Gastroesophageal sphincter (tissue), 4 donors: ENCODE results near the gene MRPL53. TPM values are rescaled to one million over a fixed set of nuclear protein-coding genes. Genes with fewer than 3 reads are reported as not detected.
A peak's percentile ranks its signal among the peaks of the same experiment; 100 is the strongest.

Experiments
- ATAC-seq: fragments of 150-250 bp; one replicate; pipeline ENCODE4 v1.9.1; 2016; ENCODE audit warnings: mild to moderate bottlenecking, moderate library complexity
- H3K27ac ChIP-seq, 4 donors: fragments of 200-600 bp; sonication (generic) in 3 of 4; 1 replicate in 3 of 4; 2 replicates in 1 of 4; pipeline ENCODE4 v1.5.1; 2016 to 2019
- H3K27me3 ChIP-seq: fragments of 200-600 bp; sonication (generic); one replicate; pipeline ENCODE4 v1.5.1; 2019
- H3K36me3 ChIP-seq, 2 donors: fragments of 200-600 bp; sonication (generic); one replicate each; pipeline ENCODE4 v1.5.1; 2019; ENCODE audit warnings: control low read depth in 1 of 2
- H3K4me1 ChIP-seq, 3 donors: fragments of 200-600 bp; sonication (generic); 1 replicate in 2 of 3; 2 replicates in 1 of 3; pipeline ENCODE4 v1.5.1; 2016 to 2019; ENCODE audit warnings: control low read depth in 2 of 3
- H3K4me3 ChIP-seq, 2 donors: fragments of 200-600 bp; sonication (generic); one replicate each; pipeline ENCODE4 v1.5.1; 2019; ENCODE audit warnings: mild to moderate bottlenecking in 1 of 2, moderate library complexity in 1 of 2
- H3K9me3 ChIP-seq, 3 donors: fragments of 200-600 bp; sonication (generic); one replicate each; pipeline ENCODE4 v1.5.1; 2017 to 2019; ENCODE audit warnings: control low read depth in 2 of 3
- EP300 ChIP-seq: sonication (generic); formaldehyde crosslinking; IDR thresholded peaks from one replicate; pipeline ENCODE4 v1.6.1; 2017; ENCODE audit warnings: antibody characterized with exemption, mild to moderate bottlenecking
- POLR2A ChIP-seq, 2 donors: fragments of 450-650 bp; IDR thresholded peaks; one replicate each; pipeline ENCODE4 v1.6.1; 2017; ENCODE audit warnings: antibody characterized with exemption in 2 of 2, mild to moderate bottlenecking in 2 of 2, moderate library complexity in 1 of 2
- POLR2AphosphoS5 ChIP-seq: sonication (generic); formaldehyde crosslinking; IDR thresholded peaks from one replicate; pipeline ENCODE4 v1.6.1; 2017; ENCODE audit warnings: antibody characterized with exemption
- WGBS, 2 donors: methylation state at CpG; one replicate each; pipeline ENCODE4 v1.1.5; 2018; ENCODE audit warnings: low coverage in 1 of 2; 5-methylcytosine and 5-hydroxymethylcytosine counted together
- total RNA-seq, 4 donors: library from RNA; depleted of rRNA; stranded (reverse); fragments of >200 nt; gene quantifications; one replicate each; pipeline ENCODE4 v1.1.0, GENCODE V29; 2016
- TF ChIP-seq, protein P1 (sequence below), 4 experiments: fragments of 200-600 bp in 2 of 4; fragments of 450-650 bp in 2 of 4; sonication (generic) in 1 of 4; IDR thresholded peaks; one replicate each; pipeline ENCODE4 v1.5.1; 2017 to 2019; ENCODE audit warnings: antibody characterized with exemption in 4 of 4, mild to moderate bottlenecking in 2 of 4, moderate library complexity in 2 of 4

The MRPL53 gene
- total RNA-seq, 4 donors from 2014 or later, result 18.0 to 76.7 (median 30.2) TPM

DNA sequence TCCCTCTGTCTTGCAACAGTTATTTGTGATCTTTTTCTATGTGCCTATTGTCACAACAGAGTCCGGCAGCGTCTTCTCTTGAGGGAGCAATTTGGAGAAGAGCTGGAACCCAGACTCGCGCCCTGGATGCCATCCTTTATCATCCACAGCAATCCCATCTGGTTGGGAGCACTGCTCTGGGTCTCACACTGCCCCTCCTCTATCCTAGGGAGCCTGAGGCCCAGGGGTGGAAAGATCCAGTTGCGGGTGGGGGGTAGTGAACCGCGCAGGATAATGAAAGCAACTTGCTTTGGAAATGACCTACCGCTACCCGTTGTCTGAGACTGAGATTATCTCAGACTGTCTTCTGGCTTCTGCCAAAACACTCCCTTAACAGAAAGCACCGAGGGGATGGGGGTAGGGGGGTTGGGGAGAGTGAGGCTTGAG lies 13.5 kb downstream of the MRPL53 start:
- TF ChIP-seq POLR2A (IDR thresholded peaks at IDR 0.05) (no peak), EP300 (no peak), POLR2AphosphoS5 (no peak)
- TF ChIP-seq, protein P1, sequence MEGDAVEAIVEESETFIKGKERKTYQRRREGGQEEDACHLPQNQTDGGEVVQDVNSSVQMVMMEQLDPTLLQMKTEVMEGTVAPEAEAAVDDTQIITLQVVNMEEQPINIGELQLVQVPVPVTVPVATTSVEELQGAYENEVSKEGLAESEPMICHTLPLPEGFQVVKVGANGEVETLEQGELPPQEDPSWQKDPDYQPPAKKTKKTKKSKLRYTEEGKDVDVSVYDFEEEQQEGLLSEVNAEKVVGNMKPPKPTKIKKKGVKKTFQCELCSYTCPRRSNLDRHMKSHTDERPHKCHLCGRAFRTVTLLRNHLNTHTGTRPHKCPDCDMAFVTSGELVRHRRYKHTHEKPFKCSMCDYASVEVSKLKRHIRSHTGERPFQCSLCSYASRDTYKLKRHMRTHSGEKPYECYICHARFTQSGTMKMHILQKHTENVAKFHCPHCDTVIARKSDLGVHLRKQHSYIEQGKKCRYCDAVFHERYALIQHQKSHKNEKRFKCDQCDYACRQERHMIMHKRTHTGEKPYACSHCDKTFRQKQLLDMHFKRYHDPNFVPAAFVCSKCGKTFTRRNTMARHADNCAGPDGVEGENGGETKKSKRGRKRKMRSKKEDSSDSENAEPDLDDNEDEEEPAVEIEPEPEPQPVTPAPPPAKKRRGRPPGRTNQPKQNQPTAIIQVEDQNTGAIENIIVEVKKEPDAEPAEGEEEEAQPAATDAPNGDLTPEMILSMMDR (IDR thresholded peaks at IDR 0.05), result no peak
- WGBS, 2 donors, result 0 to 6% methylated on average over 4 to 10 of the region's 10 CpGs
- peaks cover 2 to 48% (median 31%) of the 10 kb centered on the region in 3 donors for H3K4me1 ChIP-seq
- H3K36me3 ChIP-seq, result peaks cover 0 to 25% of the 10 kb centered on the region in 2 donors
- H3K9me3 ChIP-seq, result no peaks in the 10 kb centered on the region
- no peak for ATAC-seq
- peak overlapping the region; percentile 67 to 79 for H3K4me3 ChIP-seq
- H3K27ac ChIP-seq, result peak overlapping the region in 3 of 4 donors; percentile 84 to 91 (median 87)
- H3K27me3 ChIP-seq, result no peaks in the 10 kb centered on the region

DNA sequence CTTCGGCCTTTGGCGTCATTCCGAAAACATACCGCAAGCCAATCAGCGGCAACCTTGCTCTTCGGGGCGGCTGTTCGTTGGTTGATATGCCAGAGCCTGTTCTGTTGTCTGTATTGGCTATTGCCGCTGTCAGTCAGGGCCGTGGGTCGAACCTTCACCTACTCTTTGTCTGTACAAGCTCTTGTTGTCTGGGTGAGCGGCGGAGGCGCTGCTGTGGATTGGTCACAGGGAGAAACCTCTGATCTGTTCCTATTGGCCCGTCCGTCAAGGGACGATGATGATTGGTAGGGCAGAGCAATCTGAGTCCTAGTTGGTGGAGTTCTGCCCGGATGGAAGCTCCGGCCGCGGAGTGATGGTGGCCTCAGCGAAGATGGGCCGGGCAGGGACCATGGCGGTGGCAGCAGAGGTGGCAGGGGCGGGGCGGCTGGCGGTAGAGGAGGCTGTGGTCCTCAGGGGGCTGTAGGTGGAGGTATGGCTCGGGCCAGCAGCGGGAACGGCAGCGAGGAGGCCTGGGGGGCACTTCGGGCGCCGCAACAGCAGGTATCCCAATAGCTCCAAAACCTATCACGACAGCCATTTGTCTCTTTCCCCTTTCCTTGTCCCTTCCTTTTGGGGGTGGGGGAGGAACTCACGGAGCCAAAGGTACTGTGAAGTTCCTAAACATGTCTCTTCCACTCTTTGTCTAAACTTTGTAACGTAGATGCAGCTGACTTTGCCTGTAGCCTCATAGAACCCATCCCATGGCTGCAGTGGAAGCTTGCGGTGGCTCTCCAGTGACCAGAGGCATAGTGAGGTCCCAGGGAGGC lies 14.1 kb downstream of the MRPL53 start, which contains the start of gene WBP1:
Gene WBP1 (plus strand): TSS at position 307 of the 806 bp plus-strand sequence. CDS start 165 bp downstream, at position 472.
- Histone ChIP-seq H3K27ac (peak within 1 kb of the TSS; percentile 80 to 98 (median 94)), H3K4me3 (peak within 1 kb of the TSS; percentile 67 to 79), H3K4me1 (peaks cover 2 to 44% (median 29%) of the 10 kb centered on the region in 3 donors), H3K36me3 (peaks cover 0 to 25% of the 10 kb centered on the region in 2 donors), H3K27me3 (no peaks in the 10 kb centered on the region), H3K9me3 (no peaks in the 10 kb centered on the region)
- WGBS, 2 donors, result 0% methylated on average over 2 to 6 of the region's 38 CpGs
- peak; percentile 96 for ATAC-seq
- peak; percentile 33 to 52 for TF ChIP-seq POLR2A (IDR thresholded peaks at IDR 0.05)
- peak; percentile 48 for TF ChIP-seq POLR2AphosphoS5
- TF ChIP-seq, protein P1 (IDR thresholded peaks at IDR 0.05), result no peak

DNA sequence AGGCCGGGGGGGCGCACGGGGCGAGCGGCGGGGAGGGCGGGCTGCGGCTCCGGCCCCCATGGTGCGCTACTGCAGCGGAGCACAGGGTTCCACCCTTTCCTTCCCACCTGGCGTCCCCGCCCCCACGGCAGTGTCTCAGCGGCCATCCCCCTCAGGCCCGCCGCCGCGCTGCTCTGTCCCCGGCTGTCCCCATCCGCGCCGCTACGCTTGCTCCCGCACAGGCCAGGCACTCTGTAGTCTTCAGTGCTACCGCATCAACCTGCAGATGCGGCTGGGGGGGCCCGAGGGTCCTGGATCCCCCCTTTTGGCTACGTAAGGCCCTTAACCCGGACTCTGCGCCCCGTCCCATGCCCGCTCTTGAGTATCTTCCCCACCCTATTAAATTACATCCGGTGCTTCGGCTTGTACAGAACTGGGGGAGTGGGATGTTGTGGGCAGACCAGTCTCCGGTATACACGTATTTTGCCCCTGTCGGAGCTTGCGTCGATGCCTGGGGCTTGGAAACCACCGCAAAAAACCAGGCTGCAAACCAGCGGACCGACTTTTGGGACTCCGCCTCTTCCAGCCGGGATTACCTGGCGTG lies 14.8 kb downstream of the MRPL53 start:
- H3K4me1 ChIP-seq, result peaks cover 2 to 44% (median 29%) of the 10 kb centered on the region in 3 donors
- no peaks in the 10 kb centered on the region for H3K27me3 ChIP-seq
- 0% methylated on average over 4 of the region's 46 CpGs; no CpG with 5 or more reads in 1 of the 2 donors for WGBS, 2 donors
- TF ChIP-seq EP300 (no peak), POLR2A (IDR thresholded peaks at IDR 0.05) (peak; percentile 28 to 29)
- ATAC-seq, result peak; percentile 8
- peaks cover 0 to 18% of the 10 kb centered on the region in 2 donors for H3K36me3 ChIP-seq
- peak overlapping the region; percentile 80 to 98 (median 94) for H3K27ac ChIP-seq
- H3K9me3 ChIP-seq, result no peaks in the 10 kb centered on the region
- peak overlapping the region; percentile 58 to 79 for H3K4me3 ChIP-seq

DNA sequence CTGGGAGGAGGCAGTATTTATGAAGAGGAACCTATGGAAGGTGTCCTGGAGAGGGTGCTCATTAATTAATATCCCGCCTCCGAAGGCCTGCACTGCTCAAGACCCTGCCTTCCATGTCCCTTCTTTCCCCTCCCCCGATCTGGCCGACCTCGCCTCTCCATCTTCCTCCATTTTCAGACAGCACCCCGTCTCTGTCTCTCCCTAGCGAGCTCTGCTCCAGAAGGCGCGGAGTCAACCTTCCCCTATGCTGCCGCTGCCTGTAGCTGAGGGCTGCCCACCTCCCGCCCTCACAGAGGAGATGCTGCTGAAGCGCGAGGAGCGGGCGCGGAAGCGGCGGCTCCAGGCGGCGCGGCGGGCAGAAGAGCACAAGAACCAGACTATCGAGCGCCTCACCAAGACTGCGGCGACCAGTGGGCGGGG lies 15.3 kb downstream of the MRPL53 start:
- no peaks in the 10 kb centered on the region for H3K9me3 ChIP-seq
- TF ChIP-seq EP300 (no peak), POLR2A (IDR thresholded peaks at IDR 0.05) (no peak), POLR2AphosphoS5 (no peak)
- TF ChIP-seq, protein P1 (IDR thresholded peaks at IDR 0.05), result no peak
- peaks cover 0 to 13% of the 10 kb centered on the region in 2 donors for H3K36me3 ChIP-seq
- peaks cover 2 to 44% (median 29%) of the 10 kb centered on the region in 3 donors for H3K4me1 ChIP-seq
- ATAC-seq, result no peak
- 0 to 6% methylated on average over 3 to 7 of the region's 27 CpGs for WGBS, 2 donors
- peak overlapping the region; percentile 80 to 98 (median 94) for H3K27ac ChIP-seq
- H3K4me3 ChIP-seq, result peak overlapping the region; percentile 58 to 79
- no peaks in the 10 kb centered on the region for H3K27me3 ChIP-seq

DNA sequence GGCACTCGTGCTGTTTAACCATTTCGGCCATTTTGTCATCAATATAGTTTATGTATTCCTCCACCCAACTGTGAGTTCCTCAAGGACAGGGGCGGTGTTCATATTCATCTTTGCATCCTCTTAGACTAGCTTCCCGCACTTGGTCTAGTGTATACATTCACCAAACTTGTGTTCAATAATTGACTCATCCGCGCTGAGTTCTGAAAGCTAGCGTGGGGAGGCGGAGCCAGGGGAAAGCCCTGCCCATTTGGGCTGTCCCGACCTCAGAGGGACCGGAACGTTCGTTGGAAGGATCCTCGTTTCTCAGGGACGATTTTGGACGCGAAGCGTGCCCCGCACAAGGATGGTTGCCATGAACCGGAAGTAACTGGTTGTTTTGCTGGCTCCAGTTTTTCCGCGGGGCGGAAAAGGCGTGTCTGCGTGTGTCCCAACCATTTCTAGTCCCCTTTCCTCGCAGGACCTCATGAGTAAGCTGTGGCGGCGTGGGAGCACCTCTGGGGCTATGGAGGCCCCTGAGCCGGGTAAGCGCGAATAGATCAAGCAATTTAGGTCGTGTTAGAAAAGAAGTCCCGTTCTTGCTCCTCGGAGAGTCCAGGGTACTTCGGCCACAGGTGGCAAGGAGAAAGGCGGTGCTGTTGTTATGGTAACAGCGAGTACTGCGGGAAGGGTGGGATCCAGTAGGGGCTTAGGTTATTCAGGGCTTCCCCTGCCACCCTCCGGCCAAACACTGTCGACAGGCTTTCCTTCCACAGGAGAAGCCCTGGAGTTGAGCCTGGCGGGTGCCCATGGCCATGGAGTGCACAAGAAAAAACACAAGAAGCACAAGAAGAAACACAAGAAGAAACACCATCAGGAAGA lies 17.6 kb downstream of the MRPL53 start, which contains the start of gene INO80B:
Gene INO80B (plus strand): TSS at position 434 of the 858 bp plus-strand sequence. CDS start 30 bp downstream, at position 464.
- no peaks in the 10 kb centered on the region for H3K9me3 ChIP-seq
- H3K27ac ChIP-seq, result peak within 1 kb of the TSS in 3 of 4 donors; percentile 74 to 82 (median 76)
- H3K27me3 ChIP-seq, result no peaks in the 10 kb centered on the region
- TF ChIP-seq POLR2A (IDR thresholded peaks at IDR 0.05) (peak in 1 of 2 donors; percentile 12), EP300 (no peak), POLR2AphosphoS5 (peak; percentile 91)
- TF ChIP-seq, protein P1 (IDR thresholded peaks at IDR 0.05), result no peak
- 0 to 1% methylated on average over 2 to 16 of the region's 40 CpGs for WGBS, 2 donors
- H3K36me3 ChIP-seq, result no peaks in the 10 kb centered on the region
- peaks cover 2 to 44% (median 29%) of the 10 kb centered on the region in 3 donors for H3K4me1 ChIP-seq
- H3K4me3 ChIP-seq, result peak within 1 kb of the TSS; percentile 54 to 79
- peak; percentile 61 for ATAC-seq
